LNCAP (cell line): Measurements from ENCODE around the gene SH3RF3.

Experiments
- CTCF ChIP-seq: fragments of 450-650 bp; IDR thresholded peaks from 2 replicates; pipeline ENCODE4 v1.5.1; 2017; ENCODE audit warnings: mild to moderate bottlenecking

The SH3RF3 gene

GRCh38 chr2:109421642-109422041, 292.6 kb downstream of the SH3RF3 start:
- no peak for TF ChIP-seq CTCF

GRCh38 chr2:109422071-109422757, 293.2 kb downstream of the SH3RF3 start:
- no peak for TF ChIP-seq CTCF

GRCh38 chr2:109422758-109423500, 293.9 kb downstream of the SH3RF3 start:
- TF ChIP-seq CTCF, result no peak

GRCh38 chr2:109423556-109424359, 294.8 kb downstream of the SH3RF3 start:
- TF ChIP-seq CTCF, result no peak

GRCh38 chr2:109425411-109425810, 296.4 kb downstream of the SH3RF3 start:
- TF ChIP-seq CTCF, result no peak

GRCh38 chr2:109427661-109428091, 298.7 kb downstream of the SH3RF3 start:
- TF ChIP-seq CTCF, result no peak

- TF ChIP-seq CTCF, result no peak
Observed at GRCh38 chr2:109428281-109428680, 299.3 kb downstream of the SH3RF3 start.
